B cell (primary cell): ENCODE measurements around the gene ECT2.

Experiments used
- EZH2 ChIP-seq: IDR thresholded peaks from 2 replicates; pipeline ENCODE4 v1.6.1; 2012; ENCODE audit warnings: borderline replicate concordance, low read depth, mild to moderate bottlenecking, moderate library complexity, low read length; ENCODE audit not compliant: insufficient read depth, poor library complexity, severe bottlenecking
- TF ChIP-seq, protein P1 (sequence below): fragments of 200-600 bp; IDR thresholded peaks from one replicate; pipeline ENCODE4 v1.8.0; 2022; ENCODE audit warnings: antibody characterized with exemption, mild to moderate bottlenecking

DNA sequence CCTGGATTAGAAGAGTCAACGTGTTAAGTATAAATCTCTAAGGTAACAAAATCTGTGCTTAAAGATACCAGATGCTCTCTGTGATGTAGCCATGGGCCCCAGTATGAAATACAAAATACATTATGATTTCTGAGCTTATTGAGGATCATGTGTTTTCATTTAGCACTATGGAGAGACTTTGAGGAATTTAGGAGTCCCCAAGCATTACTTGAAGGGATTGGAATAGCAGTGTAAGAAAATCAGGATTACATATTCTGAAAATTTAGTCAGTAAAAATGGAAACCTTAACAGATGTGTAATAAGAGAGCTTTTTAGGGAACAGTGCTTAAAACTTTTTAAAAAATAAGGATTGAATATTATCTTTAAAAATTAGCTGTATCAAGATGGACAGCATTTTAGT, 35.5 kb downstream of the ECT2 start:
- TF ChIP-seq, protein P1, sequence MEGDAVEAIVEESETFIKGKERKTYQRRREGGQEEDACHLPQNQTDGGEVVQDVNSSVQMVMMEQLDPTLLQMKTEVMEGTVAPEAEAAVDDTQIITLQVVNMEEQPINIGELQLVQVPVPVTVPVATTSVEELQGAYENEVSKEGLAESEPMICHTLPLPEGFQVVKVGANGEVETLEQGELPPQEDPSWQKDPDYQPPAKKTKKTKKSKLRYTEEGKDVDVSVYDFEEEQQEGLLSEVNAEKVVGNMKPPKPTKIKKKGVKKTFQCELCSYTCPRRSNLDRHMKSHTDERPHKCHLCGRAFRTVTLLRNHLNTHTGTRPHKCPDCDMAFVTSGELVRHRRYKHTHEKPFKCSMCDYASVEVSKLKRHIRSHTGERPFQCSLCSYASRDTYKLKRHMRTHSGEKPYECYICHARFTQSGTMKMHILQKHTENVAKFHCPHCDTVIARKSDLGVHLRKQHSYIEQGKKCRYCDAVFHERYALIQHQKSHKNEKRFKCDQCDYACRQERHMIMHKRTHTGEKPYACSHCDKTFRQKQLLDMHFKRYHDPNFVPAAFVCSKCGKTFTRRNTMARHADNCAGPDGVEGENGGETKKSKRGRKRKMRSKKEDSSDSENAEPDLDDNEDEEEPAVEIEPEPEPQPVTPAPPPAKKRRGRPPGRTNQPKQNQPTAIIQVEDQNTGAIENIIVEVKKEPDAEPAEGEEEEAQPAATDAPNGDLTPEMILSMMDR = no peak
- no peak for TF ChIP-seq EZH2
